Neuron (in vitro differentiated cells): ENCODE results near the gene PLEKHA1.

Experiments used
- H2AFZ ChIP-seq: one replicate; pipeline ENCODE4 v1.6.1; 2013; ENCODE audit warnings: low read depth, mild to moderate bottlenecking, inconsistent platforms, low read length, moderate library complexity
- H3K27me3 ChIP-seq: one replicate; pipeline ENCODE4 v1.6.1; 2013; ENCODE audit warnings: low read length; ENCODE audit not compliant: insufficient read depth
- H3K36me3 ChIP-seq: one replicate; pipeline ENCODE4 v1.6.1; 2013; ENCODE audit warnings: low read length; ENCODE audit not compliant: insufficient read depth
- H3K4me1 ChIP-seq: one replicate; pipeline ENCODE4 v1.6.1; 2013; ENCODE audit warnings: low read length; ENCODE audit not compliant: insufficient read depth
- H3K4me3 ChIP-seq: 2 replicates; pipeline ENCODE4 v1.5.1; 2013; ENCODE audit warnings: mild to moderate bottlenecking, low read length, moderate library complexity
- H3K9me3 ChIP-seq: one replicate; pipeline ENCODE4 v1.6.1; 2013; ENCODE audit warnings: low read length

PLEKHA1 gene

GRCh38 chr10:122338609-122339441 lies 35.7 kb upstream of the PLEKHA1 start:
- no peak overlapping the region for H2AFZ ChIP-seq
- H3K9me3 ChIP-seq: no peaks in the 10 kb centered on the region
- H3K4me3 ChIP-seq: no peak overlapping the region
- H3K4me1 ChIP-seq: peaks cover 11% of the 10 kb centered on the region
- no peaks in the 10 kb centered on the region for H3K36me3 ChIP-seq
- H3K27me3 ChIP-seq: no peaks in the 10 kb centered on the region

GRCh38 chr10:122341141-122341810 lies 33.2 kb upstream of the PLEKHA1 start:
- H3K4me1 ChIP-seq: peaks cover 14% of the 10 kb centered on the region
- H3K9me3 ChIP-seq: no peaks in the 10 kb centered on the region
- H3K4me3 ChIP-seq: no peak overlapping the region
- H3K27me3 ChIP-seq: no peaks in the 10 kb centered on the region
- H2AFZ ChIP-seq: no peak overlapping the region
- H3K36me3 ChIP-seq: no peaks in the 10 kb centered on the region

- no peak overlapping the region for H3K4me3 ChIP-seq
- no peaks in the 10 kb centered on the region for H3K36me3 ChIP-seq
- no peaks in the 10 kb centered on the region for H3K27me3 ChIP-seq
- peaks cover 14% of the 10 kb centered on the region for H3K4me1 ChIP-seq
- no peaks in the 10 kb centered on the region for H3K9me3 ChIP-seq
- no peak overlapping the region for H2AFZ ChIP-seq
Measured at GRCh38 chr10:122342293-122343134, 32.0 kb upstream of the PLEKHA1 start.

- H2AFZ ChIP-seq: no peak overlapping the region
- no peak overlapping the region for H3K4me3 ChIP-seq
Measured at GRCh38 chr10:122343135-122343800, 31.2 kb upstream of the PLEKHA1 start.

GRCh38 chr10:122343936-122344335 lies 30.6 kb upstream of the PLEKHA1 start:
- H3K4me3 ChIP-seq: no peak overlapping the region
- no peaks in the 10 kb centered on the region for H3K36me3 ChIP-seq
- no peaks in the 10 kb centered on the region for H3K9me3 ChIP-seq
- H3K4me1 ChIP-seq: peaks cover 12% of the 10 kb centered on the region
- no peaks in the 10 kb centered on the region for H3K27me3 ChIP-seq
- H2AFZ ChIP-seq: no peak overlapping the region

More at GRCh38 chr10:122343135-122343800, 31.2 kb upstream of the PLEKHA1 start:
- no peaks in the 10 kb centered on the region for H3K36me3 ChIP-seq
- H3K27me3 ChIP-seq: no peaks in the 10 kb centered on the region
- H3K4me1 ChIP-seq: peaks cover 12% of the 10 kb centered on the region
- no peaks in the 10 kb centered on the region for H3K9me3 ChIP-seq

GRCh38 chr10:122344741-122345258 lies 29.7 kb upstream of the PLEKHA1 start:
- Histone ChIP-seq H2AFZ (no peak overlapping the region), H3K36me3 (no peaks in the 10 kb centered on the region), H3K27me3 (no peaks in the 10 kb centered on the region), H3K4me3 (no peak overlapping the region), H3K4me1 (peaks cover 20% of the 10 kb centered on the region), H3K9me3 (no peaks in the 10 kb centered on the region)

- no peak overlapping the region for H2AFZ ChIP-seq
- H3K27me3 ChIP-seq: no peaks in the 10 kb centered on the region
- no peaks in the 10 kb centered on the region for H3K36me3 ChIP-seq
- H3K4me1 ChIP-seq: peaks cover 20% of the 10 kb centered on the region
- no peaks in the 10 kb centered on the region for H3K9me3 ChIP-seq
- H3K4me3 ChIP-seq: no peak overlapping the region
Measured at GRCh38 chr10:122346326-122346950, 28.1 kb upstream of the PLEKHA1 start.

- H3K9me3 ChIP-seq: no peaks in the 10 kb centered on the region
Measured at GRCh38 chr10:122347170-122347841, 27.2 kb upstream of the PLEKHA1 start.

GRCh38 chr10:122348512-122348911 lies 26.0 kb upstream of the PLEKHA1 start:
- H3K36me3 ChIP-seq: no peaks in the 10 kb centered on the region

More at GRCh38 chr10:122347170-122347841, 27.2 kb upstream of the PLEKHA1 start:
- Histone ChIP-seq H3K4me1 (peaks cover 20% of the 10 kb centered on the region), H3K36me3 (no peaks in the 10 kb centered on the region), H3K4me3 (no peak overlapping the region), H3K27me3 (no peaks in the 10 kb centered on the region), H2AFZ (no peak overlapping the region)

GRCh38 chr10:122348935-122349361 lies 25.6 kb upstream of the PLEKHA1 start:
- Histone ChIP-seq H3K9me3 (no peaks in the 10 kb centered on the region), H2AFZ (peak overlapping the region; percentile 11), H3K4me3 (no peak overlapping the region), H3K4me1 (peaks cover 26% of the 10 kb centered on the region), H3K36me3 (no peaks in the 10 kb centered on the region), H3K27me3 (no peaks in the 10 kb centered on the region)

More at GRCh38 chr10:122348512-122348911, 26.0 kb upstream of the PLEKHA1 start:
- Histone ChIP-seq H3K4me1 (peaks cover 24% of the 10 kb centered on the region), H3K4me3 (no peak overlapping the region), H3K27me3 (no peaks in the 10 kb centered on the region), H3K9me3 (no peaks in the 10 kb centered on the region), H2AFZ (no peak overlapping the region)

GRCh38 chr10:122349758-122350369 lies 24.6 kb upstream of the PLEKHA1 start:
- Histone ChIP-seq H3K9me3 (no peaks in the 10 kb centered on the region), H3K4me1 (peaks cover 26% of the 10 kb centered on the region), H3K36me3 (no peaks in the 10 kb centered on the region), H3K4me3 (no peak overlapping the region), H2AFZ (no peak overlapping the region), H3K27me3 (no peaks in the 10 kb centered on the region)
